ENCODE data around the gene ZNF555.
A peak's percentile ranks its signal among the peaks of the same experiment; 100 is the strongest.
"Not testable (repeated sequence)": the region's sequence is repeated elsewhere in the genome, so short reads cannot be mapped to it uniquely, and the experiment has no call there.

- TF ChIP-seq, protein P1, sequence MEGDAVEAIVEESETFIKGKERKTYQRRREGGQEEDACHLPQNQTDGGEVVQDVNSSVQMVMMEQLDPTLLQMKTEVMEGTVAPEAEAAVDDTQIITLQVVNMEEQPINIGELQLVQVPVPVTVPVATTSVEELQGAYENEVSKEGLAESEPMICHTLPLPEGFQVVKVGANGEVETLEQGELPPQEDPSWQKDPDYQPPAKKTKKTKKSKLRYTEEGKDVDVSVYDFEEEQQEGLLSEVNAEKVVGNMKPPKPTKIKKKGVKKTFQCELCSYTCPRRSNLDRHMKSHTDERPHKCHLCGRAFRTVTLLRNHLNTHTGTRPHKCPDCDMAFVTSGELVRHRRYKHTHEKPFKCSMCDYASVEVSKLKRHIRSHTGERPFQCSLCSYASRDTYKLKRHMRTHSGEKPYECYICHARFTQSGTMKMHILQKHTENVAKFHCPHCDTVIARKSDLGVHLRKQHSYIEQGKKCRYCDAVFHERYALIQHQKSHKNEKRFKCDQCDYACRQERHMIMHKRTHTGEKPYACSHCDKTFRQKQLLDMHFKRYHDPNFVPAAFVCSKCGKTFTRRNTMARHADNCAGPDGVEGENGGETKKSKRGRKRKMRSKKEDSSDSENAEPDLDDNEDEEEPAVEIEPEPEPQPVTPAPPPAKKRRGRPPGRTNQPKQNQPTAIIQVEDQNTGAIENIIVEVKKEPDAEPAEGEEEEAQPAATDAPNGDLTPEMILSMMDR (IDR thresholded peaks at IDR 0.05 in 4 of 5, conservative IDR thresholded peaks at IDR 0.05 in 1 of 5): peak in 4 of 5 experiments; percentile 6 to 27 (median 18)
- not testable (repeated sequence) for TF ChIP-seq POLR2A (IDR thresholded peaks at IDR 0.05)
These were observed 30.9 kb downstream of the ZNF555 start for GRCh38 chr19:2872175-2872574.
